CD8-positive, alpha-beta memory T cell (primary cell): ENCODE results near the gene RCC1. TPM values are rescaled to one million over a fixed set of nuclear protein-coding genes. Genes with fewer than 3 reads are reported as not detected.

Source experiments
- CTCF ChIA-PET: fragments of 350-600 bp; sonication (Branson Sonifier 250); formaldehyde crosslinking; loops from one replicate; lab custom pipeline; 2021; ENCODE audit warnings: antibody characterized with exemption; lab: Charles Lee
- POLR2A ChIA-PET: fragments of 350-600 bp; sonication (Branson Sonifier 250); formaldehyde crosslinking; loops from one replicate; lab custom pipeline; 2021; ENCODE audit warnings: antibody characterized with exemption; lab: Charles Lee
- DNase-seq, 5 donors: peaks; one replicate each; pipeline versions ENCODE4 v3.0.0 to v3.0.0-alpha.2; 2020 to 2022; ENCODE audit warnings: mixed read lengths in 1 of 5
- H3K27ac ChIP-seq: one replicate; pipeline ENCODE4 v1.7.0; 2013; ENCODE audit warnings: low read depth, mild to moderate bottlenecking, low read length, moderate library complexity
- H3K27me3 ChIP-seq: 2 replicates; pipeline ENCODE4 v1.7.0; 2013; ENCODE audit warnings: low read length, mild to moderate bottlenecking; ENCODE audit not compliant: insufficient read depth, poor library complexity, severe bottlenecking
- H3K36me3 ChIP-seq: 2 replicates; pipeline ENCODE4 v1.7.0; 2013; ENCODE audit warnings: mild to moderate bottlenecking, low read length, moderate library complexity; ENCODE audit not compliant: insufficient read depth
- H3K4me1 ChIP-seq: 2 replicates; pipeline ENCODE4 v1.7.0; 2013; ENCODE audit warnings: mild to moderate bottlenecking, low read length, moderate library complexity; ENCODE audit not compliant: insufficient read depth
- H3K4me3 ChIP-seq: 2 replicates; pipeline ENCODE4 v1.7.0; 2013; ENCODE audit warnings: mild to moderate bottlenecking, low read length
- H3K9me3 ChIP-seq: 2 replicates; pipeline ENCODE4 v1.7.0; 2013; ENCODE audit warnings: mild to moderate bottlenecking, low read length
- H3K27ac Mint-ChIP-seq, 8 donors: one replicate each; pipeline ENCODE4 v1.8.0; 2020 to 2021; ENCODE audit warnings: mixed read lengths in 8 of 8, mild to moderate bottlenecking in 6 of 8, inconsistent platforms in 3 of 8, moderate library complexity in 3 of 8
- H3K27me3 Mint-ChIP-seq, 2 donors: one replicate each; pipeline ENCODE4 v1.8.0; 2020 to 2021; ENCODE audit warnings: mixed read lengths in 2 of 2, mild to moderate bottlenecking in 1 of 2, moderate library complexity in 1 of 2
- H3K36me3 Mint-ChIP-seq, 3 donors: one replicate each; pipeline ENCODE4 v1.8.0; 2020 to 2021; ENCODE audit warnings: mixed read lengths in 3 of 3, inconsistent platforms in 1 of 3, mild to moderate bottlenecking in 1 of 3
- H3K4me1 Mint-ChIP-seq, 3 donors: one replicate each; pipeline ENCODE4 v1.8.0; 2020 to 2021; ENCODE audit warnings: mixed read lengths in 3 of 3, inconsistent platforms in 1 of 3, mild to moderate bottlenecking in 1 of 3
- H3K4me3 Mint-ChIP-seq, 7 donors: one replicate each; pipeline ENCODE4 v1.8.0; 2020 to 2021; ENCODE audit warnings: mixed read lengths in 7 of 7, mild to moderate bottlenecking in 6 of 7, moderate library complexity in 4 of 7, inconsistent platforms in 2 of 7
- H3K9me3 Mint-ChIP-seq, 5 donors: one replicate each; pipeline ENCODE4 v1.8.0; 2020 to 2022; ENCODE audit warnings: mixed read lengths in 5 of 5, mild to moderate bottlenecking in 3 of 5, moderate library complexity in 2 of 5, inconsistent platforms in 1 of 5
- polyA plus RNA-seq: library from polyadenylated mRNA; unstranded; fragments of 300-500 nt; fragmentation: Illumina TruSeq; gene quantifications from one replicate; pipeline ENCODE4 v1.2.3, GENCODE V29; 2021
- total RNA-seq, 2 experiments: library from RNA; stranded (reverse); gene quantifications; one replicate each; pipeline ENCODE4 v1.2.3, GENCODE V29; 2021

RCC1 gene
- total and polyA plus RNA-seq, 3 experiments from 2014 or later = 14.0 to 116 (median 115) TPM

DNA sequence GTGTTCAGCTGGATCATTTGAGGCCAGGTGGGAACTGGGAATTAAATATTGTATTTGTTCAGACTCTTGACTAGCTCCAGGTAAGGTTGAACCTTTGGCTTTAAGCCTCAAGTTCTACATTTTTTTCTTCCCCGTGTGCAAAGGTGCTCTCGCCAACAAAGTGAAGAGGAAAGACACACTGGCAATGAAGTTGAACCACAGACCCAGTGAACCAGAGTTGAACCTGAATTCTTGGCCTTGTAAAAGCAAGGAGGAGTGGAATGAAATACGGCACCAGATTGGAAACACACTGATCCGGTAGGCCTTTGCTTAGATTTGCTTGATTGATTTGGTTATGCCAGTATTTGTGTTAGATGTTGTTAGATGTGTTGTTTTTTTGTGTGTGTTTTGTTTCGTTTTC is 25.5 kb upstream of the RCC1 start:
- POLR2A ChIA-PET = no interaction called here
- no peaks in the 10 kb centered on the region for H3K4me1 Mint-ChIP-seq

DNA sequence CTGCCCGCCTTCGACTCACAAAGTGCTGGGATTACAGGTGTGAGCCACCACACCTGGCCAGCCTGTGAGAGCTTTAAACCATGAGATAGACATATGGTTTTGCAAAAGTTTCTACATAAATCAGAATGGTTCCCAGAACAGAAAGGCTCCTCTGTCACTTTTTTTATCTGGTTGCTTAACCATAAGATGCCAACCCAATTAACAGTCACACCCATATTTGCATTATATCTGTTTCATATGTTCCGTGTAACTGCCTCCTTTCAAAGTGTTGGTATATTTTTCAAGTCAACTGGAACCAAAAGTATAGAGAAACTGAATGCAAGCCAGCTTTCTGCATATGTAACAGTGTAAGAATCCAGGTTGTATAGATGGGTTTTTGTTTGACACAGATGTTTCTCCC is 23.7 kb upstream of the RCC1 start:
- no peaks in the 10 kb centered on the region for H3K27me3 ChIP-seq
- no peaks in the 10 kb centered on the region for H3K4me1 Mint-ChIP-seq
- peaks cover 24% of the 10 kb centered on the region for H3K36me3 ChIP-seq
- peaks cover 10 to 55% (median 15%) of the 10 kb centered on the region in 3 donors for H3K36me3 Mint-ChIP-seq
- ChIA-PET POLR2A (no interaction called here), CTCF (no interaction called here)
- no peak overlapping the region for H3K4me3 ChIP-seq
- H3K4me1 ChIP-seq = no peaks in the 10 kb centered on the region
- H3K9me3 Mint-ChIP-seq = no peaks in the 10 kb centered on the region
- no peak overlapping the region for H3K27ac ChIP-seq
- DNase-seq = no peak
- H3K27me3 Mint-ChIP-seq = no peaks in the 10 kb centered on the region
- H3K9me3 ChIP-seq = no peaks in the 10 kb centered on the region
- no peak overlapping the region for H3K4me3 Mint-ChIP-seq
- H3K27ac Mint-ChIP-seq = no peak overlapping the region

More for the DNA sequence above, 25.5 kb upstream of the RCC1 start:
- Histone ChIP-seq H3K36me3 (peaks cover 24% of the 10 kb centered on the region), H3K27me3 (no peaks in the 10 kb centered on the region), H3K9me3 (no peaks in the 10 kb centered on the region), H3K27ac (no peak overlapping the region), H3K4me1 (no peaks in the 10 kb centered on the region), H3K4me3 (no peak overlapping the region)
- peaks cover 13 to 61% (median 15%) of the 10 kb centered on the region in 3 donors for H3K36me3 Mint-ChIP-seq
- H3K4me3 Mint-ChIP-seq = no peak overlapping the region
- no peaks in the 10 kb centered on the region for H3K27me3 Mint-ChIP-seq
- DNase-seq = no peak
- peak overlapping the region in 2 of 8 donors; percentile 24 to 79 for H3K27ac Mint-ChIP-seq
- no peaks in the 10 kb centered on the region for H3K9me3 Mint-ChIP-seq
- CTCF ChIA-PET = no interaction called here

- Mint-ChIP-seq H3K36me3 (peaks cover 10 to 54% (median 13%) of the 10 kb centered on the region in 3 donors), H3K27ac (peak overlapping the region in 1 of 8 donors; percentile 33), H3K9me3 (no peaks in the 10 kb centered on the region), H3K4me1 (no peaks in the 10 kb centered on the region), H3K27me3 (no peaks in the 10 kb centered on the region), H3K4me3 (no peak overlapping the region)
- DNase-seq = no peak
- H3K27ac ChIP-seq = no peak overlapping the region
- H3K36me3 ChIP-seq = peaks cover 24% of the 10 kb centered on the region
- no peaks in the 10 kb centered on the region for H3K4me1 ChIP-seq
- no peaks in the 10 kb centered on the region for H3K9me3 ChIP-seq
- ChIA-PET POLR2A (no interaction called here), CTCF (no interaction called here)
- H3K27me3 ChIP-seq = no peaks in the 10 kb centered on the region
- H3K4me3 ChIP-seq = no peak overlapping the region
Measured at GRCh38 chr1:28482702-28483101, 23.1 kb upstream of the RCC1 start.

- Histone ChIP-seq H3K9me3 (no peaks in the 10 kb centered on the region), H3K27me3 (no peaks in the 10 kb centered on the region), H3K4me1 (peaks cover 6% of the 10 kb centered on the region), H3K36me3 (peaks cover 13% of the 10 kb centered on the region), H3K27ac (no peak overlapping the region), H3K4me3 (no peak overlapping the region)
- DNase-seq = no peak
- peak overlapping the region in 4 of 8 donors; percentile 43 to 52 (median 51) for H3K27ac Mint-ChIP-seq
- ChIA-PET CTCF (interaction anchor here (1.0 to 1.2 kb wide), 2 partner anchors 8 to 111 kb away, joined by 3 read pairs; no protein-coding TSS in a partner anchor), POLR2A (no interaction called here)
- no peak overlapping the region for H3K4me3 Mint-ChIP-seq
- H3K27me3 Mint-ChIP-seq = no peaks in the 10 kb centered on the region
- H3K36me3 Mint-ChIP-seq = peaks cover 0 to 53% (median 14%) of the 10 kb centered on the region in 3 donors
- H3K4me1 Mint-ChIP-seq = peaks cover 0 to 3% (median 0%) of the 10 kb centered on the region in 3 donors
- H3K9me3 Mint-ChIP-seq = peaks cover 0 to 2% (median 0%) of the 10 kb centered on the region in 5 donors
Measured at GRCh38 chr1:28494737-28495136, 11.1 kb upstream of the RCC1 start.

GRCh38 chr1:28499553-28499952 is 6.3 kb upstream of the RCC1 start:
- Histone ChIP-seq H3K9me3 (no peaks in the 10 kb centered on the region), H3K4me1 (peaks cover 4% of the 10 kb centered on the region), H3K27ac (no peak overlapping the region), H3K36me3 (peaks cover 10% of the 10 kb centered on the region), H3K4me3 (no peak overlapping the region), H3K27me3 (no peaks in the 10 kb centered on the region)
- Mint-ChIP-seq H3K9me3 (peaks cover 0 to 2% (median 0%) of the 10 kb centered on the region in 5 donors), H3K4me3 (no peak overlapping the region), H3K27me3 (no peaks in the 10 kb centered on the region), H3K27ac (no peak overlapping the region), H3K4me1 (peaks cover 0 to 3% (median 0%) of the 10 kb centered on the region in 3 donors), H3K36me3 (peaks cover 0 to 27% (median 6%) of the 10 kb centered on the region in 3 donors)
- ChIA-PET CTCF (no interaction called here), POLR2A (no interaction called here)
- DNase-seq = no peak

- Histone ChIP-seq H3K9me3 (no peaks in the 10 kb centered on the region), H3K36me3 (peaks cover 2% of the 10 kb centered on the region), H3K27ac (no peak overlapping the region), H3K4me3 (no peak overlapping the region), H3K27me3 (no peaks in the 10 kb centered on the region), H3K4me1 (peaks cover 6% of the 10 kb centered on the region)
- DNase-seq = no peak
- peaks cover 11 to 13% (median 12%) of the 10 kb centered on the region in 3 donors for H3K4me1 Mint-ChIP-seq
- ChIA-PET CTCF (no interaction called here), POLR2A (no interaction called here)
- H3K9me3 Mint-ChIP-seq = peaks cover 0 to 2% (median 0%) of the 10 kb centered on the region in 5 donors
- peaks cover 0 to 6% of the 10 kb centered on the region in 2 donors for H3K27me3 Mint-ChIP-seq
- peak overlapping the region in 1 of 7 donors; percentile 1 for H3K4me3 Mint-ChIP-seq
- H3K27ac Mint-ChIP-seq = peak overlapping the region in 4 of 8 donors; percentile 47 to 72 (median 62)
- H3K36me3 Mint-ChIP-seq = peaks cover 0 to 22% (median 2%) of the 10 kb centered on the region in 3 donors
Measured at GRCh38 chr1:28501925-28502324, 3.9 kb upstream of the RCC1 start.

DNA sequence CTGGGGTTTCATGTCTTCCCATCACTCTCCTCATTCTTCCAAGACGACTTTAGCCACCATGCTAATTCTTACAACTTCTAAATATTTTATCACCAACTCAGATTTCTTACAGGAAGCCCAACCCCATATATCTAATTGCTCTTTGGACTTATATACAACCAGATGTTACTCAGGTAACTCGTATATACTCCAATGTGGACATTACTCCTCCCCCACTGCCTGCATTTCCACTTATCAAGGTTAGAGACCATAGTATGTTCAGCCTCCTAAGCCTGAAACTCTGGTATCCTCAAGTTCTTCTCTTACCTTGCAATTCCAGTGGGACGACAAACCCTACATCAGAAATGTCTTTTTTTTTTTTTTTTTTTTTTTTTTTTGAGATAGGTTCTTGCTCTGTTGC is 2.7 kb upstream of the RCC1 start:
- peak overlapping the region in 3 of 8 donors; percentile 7 to 81 (median 71) for H3K27ac Mint-ChIP-seq
- H3K36me3 ChIP-seq = peaks cover 5% of the 10 kb centered on the region
- H3K4me3 Mint-ChIP-seq = peak overlapping the region in 3 of 7 donors; percentile 28 to 44 (median 37)
- H3K9me3 Mint-ChIP-seq = peaks cover 0 to 2% (median 0%) of the 10 kb centered on the region in 5 donors
- peaks cover 0 to 6% of the 10 kb centered on the region in 2 donors for H3K27me3 Mint-ChIP-seq
- peaks cover 16% of the 10 kb centered on the region for H3K4me1 ChIP-seq
- H3K9me3 ChIP-seq = no peaks in the 10 kb centered on the region
- H3K27me3 ChIP-seq = no peaks in the 10 kb centered on the region
- ChIA-PET POLR2A (interaction anchor here (0.6 kb wide), 1 partner anchor 256 kb away, joined by 3 read pairs; no protein-coding TSS in a partner anchor), CTCF (interaction anchor here (0.7 kb wide), 1 partner anchor 180 kb away, joined by 4 read pairs; no protein-coding TSS in a partner anchor)
- peaks cover 0 to 32% (median 3%) of the 10 kb centered on the region in 3 donors for H3K36me3 Mint-ChIP-seq
- no peak for DNase-seq
- peaks cover 15 to 25% (median 24%) of the 10 kb centered on the region in 3 donors for H3K4me1 Mint-ChIP-seq
- H3K4me3 ChIP-seq = no peak overlapping the region
- H3K27ac ChIP-seq = no peak overlapping the region

- peaks cover 46 to 57% (median 56%) of the 10 kb centered on the region in 3 donors for H3K4me1 Mint-ChIP-seq
- peak overlapping the region; percentile 89 to 99 (median 96) for H3K27ac Mint-ChIP-seq
- H3K27ac ChIP-seq = peak overlapping the region; percentile 90
- H3K9me3 Mint-ChIP-seq = no peaks in the 10 kb centered on the region
- H3K4me3 ChIP-seq = peak overlapping the region; percentile 99
- H3K4me1 ChIP-seq = peaks cover 47% of the 10 kb centered on the region
- peak overlapping the region; percentile 93 to 99 (median 97) for H3K4me3 Mint-ChIP-seq
- POLR2A ChIA-PET = interaction anchor here (0.9 to 3.7 kb wide), 6 partner anchors 10 to 162 kb away, joined by 3 to 28 read pairs (median 7); partner anchors contain the start of genes GMEB1, RNU11 and TRNAU1AP
- no peaks in the 10 kb centered on the region for H3K27me3 ChIP-seq
- H3K36me3 ChIP-seq = peaks cover 33% of the 10 kb centered on the region
- peaks cover 4 to 63% (median 18%) of the 10 kb centered on the region in 3 donors for H3K36me3 Mint-ChIP-seq
- no peaks in the 10 kb centered on the region for H3K9me3 ChIP-seq
- no peak for DNase-seq
- CTCF ChIA-PET = interaction anchor here (1.0 to 2.0 kb wide), 4 partner anchors 75 to 370 kb away, joined by 3 to 8 read pairs (median 6); partner anchors contain the start of gene YTHDF2
- peaks cover 0 to 6% of the 10 kb centered on the region in 2 donors for H3K27me3 Mint-ChIP-seq
Measured at GRCh38 chr1:28506907-28507246, 1.0 kb downstream of the RCC1 start.
